WTC11 (cell line): ENCODE data around the gene LDAH.

Experiments
- TF ChIP-seq, protein P1 (sequence below): fragments of 200-600 bp; IDR thresholded peaks from 2 replicates; pipeline ENCODE4 v1.8.0; 2022; ENCODE audit warnings: antibody characterized with exemption
- TF ChIP-seq, protein P2 (sequence below): sonication (generic); formaldehyde crosslinking; IDR thresholded peaks from 2 replicates; pipeline ENCODE4 v1.8.1; 2022; ENCODE audit warnings: low read depth, missing genetic modification reagents, borderline replicate concordance
- TF ChIP-seq, protein P3 (sequence below): fragments of 250-450 bp; sonication (Bioruptor Pico); IDR thresholded peaks from 2 replicates; pipeline ENCODE4 v1.9.0; 2021; ENCODE audit warnings: mild to moderate bottlenecking

DNA sequence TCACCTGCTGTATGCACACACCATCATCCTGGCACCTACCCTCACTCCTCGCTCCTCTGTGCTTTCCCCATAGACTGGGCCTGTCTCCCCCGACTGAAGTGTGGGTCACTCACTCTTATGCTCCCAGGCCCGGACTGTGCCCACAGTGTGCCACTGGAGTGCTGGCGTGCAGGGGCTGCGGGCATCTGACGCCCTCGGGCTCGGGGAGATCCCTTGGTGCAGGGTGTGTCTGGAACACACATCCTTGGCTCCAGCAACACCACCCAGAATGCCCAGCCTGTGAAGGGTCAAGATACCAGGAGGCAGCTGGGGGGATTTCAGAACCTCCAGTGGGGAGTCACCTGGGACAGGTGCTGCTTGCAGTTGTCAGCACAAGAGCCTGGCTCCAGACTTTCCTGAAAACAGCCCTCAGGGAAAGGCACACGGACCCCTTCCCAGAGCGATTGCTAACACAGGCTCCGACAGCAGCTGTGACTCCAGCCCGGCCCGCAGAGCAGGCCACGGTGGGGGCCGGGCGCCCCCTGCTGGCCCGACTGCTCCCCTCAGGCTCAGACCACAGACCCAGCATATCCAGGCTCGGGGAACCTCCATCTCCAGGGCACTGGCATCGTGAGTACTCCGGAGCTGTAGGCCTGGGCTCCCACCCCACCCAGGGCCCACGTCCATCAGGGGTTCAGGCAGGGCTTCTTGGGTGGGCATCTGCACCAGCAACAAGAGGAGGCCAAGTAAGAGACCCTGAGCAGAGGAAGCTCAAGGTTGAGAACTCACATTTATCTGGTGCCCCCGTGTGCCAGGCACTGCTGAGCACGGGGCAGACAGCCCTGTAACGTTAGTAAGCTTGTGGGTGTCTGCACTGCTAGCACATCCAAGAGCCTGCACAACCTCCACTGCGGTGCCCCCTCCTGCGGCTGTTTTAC is 180.6 kb downstream of the LDAH start:
- TF ChIP-seq, protein P1, sequence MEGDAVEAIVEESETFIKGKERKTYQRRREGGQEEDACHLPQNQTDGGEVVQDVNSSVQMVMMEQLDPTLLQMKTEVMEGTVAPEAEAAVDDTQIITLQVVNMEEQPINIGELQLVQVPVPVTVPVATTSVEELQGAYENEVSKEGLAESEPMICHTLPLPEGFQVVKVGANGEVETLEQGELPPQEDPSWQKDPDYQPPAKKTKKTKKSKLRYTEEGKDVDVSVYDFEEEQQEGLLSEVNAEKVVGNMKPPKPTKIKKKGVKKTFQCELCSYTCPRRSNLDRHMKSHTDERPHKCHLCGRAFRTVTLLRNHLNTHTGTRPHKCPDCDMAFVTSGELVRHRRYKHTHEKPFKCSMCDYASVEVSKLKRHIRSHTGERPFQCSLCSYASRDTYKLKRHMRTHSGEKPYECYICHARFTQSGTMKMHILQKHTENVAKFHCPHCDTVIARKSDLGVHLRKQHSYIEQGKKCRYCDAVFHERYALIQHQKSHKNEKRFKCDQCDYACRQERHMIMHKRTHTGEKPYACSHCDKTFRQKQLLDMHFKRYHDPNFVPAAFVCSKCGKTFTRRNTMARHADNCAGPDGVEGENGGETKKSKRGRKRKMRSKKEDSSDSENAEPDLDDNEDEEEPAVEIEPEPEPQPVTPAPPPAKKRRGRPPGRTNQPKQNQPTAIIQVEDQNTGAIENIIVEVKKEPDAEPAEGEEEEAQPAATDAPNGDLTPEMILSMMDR: peak; percentile 93
- TF ChIP-seq, protein P2, sequence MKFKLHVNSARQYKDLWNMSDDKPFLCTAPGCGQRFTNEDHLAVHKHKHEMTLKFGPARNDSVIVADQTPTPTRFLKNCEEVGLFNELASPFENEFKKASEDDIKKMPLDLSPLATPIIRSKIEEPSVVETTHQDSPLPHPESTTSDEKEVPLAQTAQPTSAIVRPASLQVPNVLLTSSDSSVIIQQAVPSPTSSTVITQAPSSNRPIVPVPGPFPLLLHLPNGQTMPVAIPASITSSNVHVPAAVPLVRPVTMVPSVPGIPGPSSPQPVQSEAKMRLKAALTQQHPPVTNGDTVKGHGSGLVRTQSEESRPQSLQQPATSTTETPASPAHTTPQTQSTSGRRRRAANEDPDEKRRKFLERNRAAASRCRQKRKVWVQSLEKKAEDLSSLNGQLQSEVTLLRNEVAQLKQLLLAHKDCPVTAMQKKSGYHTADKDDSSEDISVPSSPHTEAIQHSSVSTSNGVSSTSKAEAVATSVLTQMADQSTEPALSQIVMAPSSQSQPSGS (CRISPR knock-in tag): no peak
- TF ChIP-seq, protein P3, sequence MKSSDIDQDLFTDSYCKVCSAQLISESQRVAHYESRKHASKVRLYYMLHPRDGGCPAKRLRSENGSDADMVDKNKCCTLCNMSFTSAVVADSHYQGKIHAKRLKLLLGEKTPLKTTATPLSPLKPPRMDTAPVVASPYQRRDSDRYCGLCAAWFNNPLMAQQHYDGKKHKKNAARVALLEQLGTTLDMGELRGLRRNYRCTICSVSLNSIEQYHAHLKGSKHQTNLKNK (CRISPR knock-in tag): no peak
